GM21423 (cell line): ENCODE measurements around the gene PCSK6.
"Not testable (repeated sequence)": the region's sequence is repeated elsewhere in the genome, so short reads cannot be mapped to it uniquely, and the experiment has no call there.

Source experiments
- ATAC-seq: cut with Tn5 transposase; IDR thresholded peaks from one replicate; pipeline ENCODE4 v1.9.1; 2021; ENCODE audit warnings: mild to moderate bottlenecking, moderate library complexity; ENCODE audit not compliant: unreplicated experiment

PCSK6 gene

GRCh38 chr15:101288905-101289513 lies 200.5 kb downstream of the PCSK6 start:
- ATAC-seq = no peak

GRCh38 chr15:101287342-101287741 lies 202.2 kb downstream of the PCSK6 start:
- ATAC-seq = not testable (repeated sequence)

- ATAC-seq = no peak
Measured at GRCh38 chr15:101286471-101287114, 202.9 kb downstream of the PCSK6 start.

GRCh38 chr15:101283931-101284330 lies 205.6 kb downstream of the PCSK6 start:
- ATAC-seq = no peak

- ATAC-seq = no peak
Measured at GRCh38 chr15:101280007-101280406, 209.5 kb downstream of the PCSK6 start.

GRCh38 chr15:101277943-101278564 lies 211.5 kb downstream of the PCSK6 start:
- ATAC-seq = no peak

- peak; percentile 93 for ATAC-seq
Measured at GRCh38 chr15:101277038-101277822, 212.3 kb downstream of the PCSK6 start, which contains the start of gene SELENOS. SELENOS (minus strand) TSS chr15:101277485; CDS start chr15:101277417, 68 bp downstream.

- peak; percentile 41 for ATAC-seq
Measured at GRCh38 chr15:101276501-101277037, 212.9 kb downstream of the PCSK6 start.

GRCh38 chr15:101275018-101275417 lies 214.5 kb downstream of the PCSK6 start:
- peak; percentile 28 for ATAC-seq

DNA sequence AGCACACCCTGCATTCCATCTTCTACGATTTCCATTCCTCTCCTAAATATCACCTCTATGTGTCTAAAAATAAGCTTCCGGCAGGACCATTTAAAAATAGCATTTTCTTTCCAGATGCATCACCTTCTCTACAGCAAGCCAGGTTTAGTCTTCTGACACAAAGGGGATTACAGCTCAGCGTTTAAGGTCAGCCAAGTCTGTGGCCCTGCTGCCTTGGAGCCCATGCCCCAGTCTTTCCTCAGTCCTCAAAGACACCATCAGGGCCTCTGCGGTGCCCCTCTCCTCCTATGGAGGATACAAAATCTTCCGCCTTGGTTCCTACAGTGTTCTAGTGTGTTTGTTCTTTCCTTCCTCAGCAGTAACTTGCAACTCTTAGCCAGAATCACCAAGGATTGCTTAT lies 216.0 kb downstream of the PCSK6 start:
- ATAC-seq = no peak

DNA sequence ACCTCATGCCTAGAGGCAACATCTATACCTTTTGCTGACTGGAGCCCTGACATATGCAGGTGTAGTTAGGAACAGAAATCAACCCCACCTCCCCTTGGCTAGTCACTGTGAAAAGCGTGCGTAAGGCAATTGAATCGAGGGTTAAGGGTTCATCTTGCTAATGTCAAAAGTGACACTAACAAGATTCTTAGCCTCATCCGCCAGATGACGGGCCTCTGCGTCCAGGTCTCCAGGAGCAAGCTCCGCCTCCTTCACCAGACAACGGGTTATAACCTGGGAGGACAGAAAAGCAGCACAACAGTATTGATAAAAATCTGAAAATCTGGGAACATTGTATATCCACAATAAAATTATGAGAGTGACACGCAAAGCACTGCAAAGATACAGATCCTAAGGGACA lies 216.9 kb downstream of the PCSK6 start:
- ATAC-seq = no peak

DNA sequence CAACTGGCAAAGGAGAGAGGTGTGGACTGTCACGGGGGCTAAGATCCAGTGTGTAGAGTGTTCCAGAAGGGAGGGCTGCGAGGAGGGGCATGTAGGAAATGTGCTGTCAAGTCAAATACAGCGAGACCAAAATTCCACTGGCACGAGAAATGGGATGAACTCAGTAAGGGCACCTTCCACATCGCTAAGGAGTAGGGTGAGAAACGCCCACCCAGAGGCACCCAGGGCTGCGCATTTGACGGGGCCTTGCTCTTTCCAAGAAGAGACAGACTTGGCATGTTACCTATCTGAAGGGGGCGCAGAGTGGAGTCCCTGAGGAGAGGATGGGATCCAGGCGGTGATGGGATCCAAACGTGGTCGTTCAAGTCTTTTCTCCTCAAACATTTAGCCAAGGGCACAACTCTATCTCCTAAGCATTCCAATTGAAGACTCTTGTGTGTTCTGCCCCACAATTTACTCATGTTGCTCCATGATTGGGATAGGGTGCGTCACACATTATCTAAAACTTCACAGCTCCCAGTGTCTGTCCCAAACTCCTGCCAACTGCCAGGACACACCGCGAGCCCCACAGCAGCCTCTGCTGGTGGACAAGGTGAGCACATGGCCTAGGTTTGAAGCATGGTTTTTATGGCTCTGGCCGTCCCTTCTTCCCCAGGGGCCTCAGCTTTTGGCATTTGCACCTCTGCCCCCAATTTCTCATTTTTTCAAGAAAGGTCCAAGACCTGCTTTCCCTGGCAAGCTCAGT lies 219.9 kb downstream of the PCSK6 start:
- no peak for ATAC-seq

- no peak for ATAC-seq
Measured at GRCh38 chr15:101267320-101268104, 222.0 kb downstream of the PCSK6 start.

- no peak for ATAC-seq
Measured at GRCh38 chr15:101266787-101267186, 222.7 kb downstream of the PCSK6 start.

GRCh38 chr15:101266034-101266433 lies 223.5 kb downstream of the PCSK6 start:
- no peak for ATAC-seq

GRCh38 chr15:101264911-101265641 lies 224.4 kb downstream of the PCSK6 start:
- peak; percentile 41 for ATAC-seq

GRCh38 chr15:101264011-101264410 lies 225.5 kb downstream of the PCSK6 start:
- no peak for ATAC-seq

GRCh38 chr15:101262551-101262950 lies 227.0 kb downstream of the PCSK6 start:
- ATAC-seq = no peak
